SK-N-SH (cell line): Measurements from ENCODE around the gene PABPN1L. TPM values are rescaled to one million over a fixed set of nuclear protein-coding genes. Genes with fewer than 3 reads are reported as not detected.
A peak's percentile ranks its signal among the peaks of the same experiment; 100 is the strongest.

ENCODE experiments used
- CTCF ChIA-PET: fragments of 300-600, 350-600 bp; formaldehyde crosslinking; extraction: SDS; loops from one replicate; lab custom pipeline; 2021; lab: Yijun Ruan, JAX
- POLR2A ChIA-PET: fragments of 350-600 bp; sonication (Branson Sonifier 250); formaldehyde crosslinking; extraction: SDS; loops from one replicate; lab custom pipeline; 2020; ENCODE audit warnings: antibody characterized with exemption, inconsistent platforms; lab: Yijun Ruan, JAX
- DNase-seq: peaks from one replicate; pipeline ENCODE4 v3.0.0; 2012
- H2AFZ ChIP-seq: fragments of 200-600 bp; sonication (generic); 2 replicates; pipeline ENCODE4 v1.8.1; 2016; ENCODE audit warnings: antibody characterized with exemption, mild to moderate bottlenecking, low read depth
- H3F3A ChIP-seq: fragments of 200-600 bp; sonication (generic); replicated peaks from 2 replicates; pipeline ENCODE3; 2016; ENCODE audit warnings: antibody characterized with exemption, mild to moderate bottlenecking; ENCODE audit not compliant: insufficient read depth
- H3K27ac ChIP-seq, 2 experiments: fragments of 200-500 bp in 1 of 2; fragments of 200-600 bp in 1 of 2; sonication (Bioruptor generic) in 1 of 2; sonication (generic), shearing (Covaris generic) in 1 of 2; 2 replicates each; pipeline versions ENCODE4 v1.5.1 to v1.6.1; 2014 to 2016; ENCODE audit warnings: low read depth in 2 of 2, inconsistent platforms in 1 of 2, low read length in 1 of 2, mild to moderate bottlenecking in 1 of 2, mixed read lengths in 1 of 2
- H3K27me3 ChIP-seq: fragments of 200-600 bp; sonication (generic), shearing (Covaris generic); 2 replicates; pipeline ENCODE4 v1.6.1; 2016; ENCODE audit warnings: mixed run types; ENCODE audit not compliant: insufficient read depth
- H3K36me3 ChIP-seq, 2 experiments: fragments of 200-500 bp in 1 of 2; fragments of 200-600 bp in 1 of 2; sonication (Bioruptor generic) in 1 of 2; sonication (generic) in 1 of 2; replicated peaks in 1 of 2; 2 replicates each; pipeline versions ENCODE3 to v1.5.1; 2014 to 2016; ENCODE audit warnings: low read length in 1 of 2, mild to moderate bottlenecking in 1 of 2; ENCODE audit not compliant: insufficient read depth in 2 of 2, control insufficient read depth in 1 of 2
- H3K4me1 ChIP-seq, 2 experiments: fragments of 200-500 bp in 1 of 2; fragments of 200-600 bp in 1 of 2; sonication (Bioruptor generic) in 1 of 2; sonication (generic), shearing (Covaris generic) in 1 of 2; 2 replicates each; pipeline versions ENCODE4 v1.5.1 to v1.6.1; 2014 to 2016; ENCODE audit warnings: low read depth in 1 of 2, low read length in 1 of 2, mixed run types in 1 of 2; ENCODE audit not compliant: insufficient read depth in 2 of 2, control insufficient read depth in 1 of 2
- H3K4me2 ChIP-seq: fragments of 200-600 bp; sonication (generic), shearing (Covaris generic); 2 replicates; pipeline ENCODE4 v1.6.1; 2017; ENCODE audit warnings: mixed run types
- H3K4me3 ChIP-seq, 2 experiments: fragments of 200-500 bp in 1 of 2; fragments of 200-600 bp in 1 of 2; sonication (Bioruptor generic) in 1 of 2; sonication (generic), shearing (Covaris generic) in 1 of 2; 2 replicates each; pipeline versions ENCODE4 v1.5.1 to v1.8.1; 2014 to 2016; ENCODE audit warnings: low read depth in 2 of 2, inconsistent platforms in 1 of 2, low read length in 1 of 2, mild to moderate bottlenecking in 1 of 2, mixed read lengths in 1 of 2, moderate library complexity in 1 of 2
- H3K79me2 ChIP-seq: fragments of 200-600 bp; sonication (generic); 2 replicates; pipeline ENCODE4 v1.8.1; 2017; ENCODE audit warnings: mild to moderate bottlenecking; ENCODE audit not compliant: insufficient read depth
- H3K9ac ChIP-seq: fragments of 200-600 bp; sonication (generic); 2 replicates; pipeline ENCODE4 v1.6.1; 2017; ENCODE audit warnings: mixed run types
- H3K9me2 ChIP-seq: fragments of 200-600 bp; sonication (generic); 2 replicates; pipeline ENCODE4 v1.6.1; 2017; ENCODE audit warnings: mixed run types
- H3K9me3 ChIP-seq: fragments of 200-600 bp; sonication (generic); 2 replicates; pipeline ENCODE4 v1.6.1; 2017; ENCODE audit warnings: mixed run types, mild to moderate bottlenecking, moderate library complexity
- H4K20me1 ChIP-seq: fragments of 200-600 bp; sonication (generic); 2 replicates; pipeline ENCODE4 v1.6.1; 2017; ENCODE audit warnings: mild to moderate bottlenecking, mixed run types; ENCODE audit not compliant: insufficient read depth
- CHD2 ChIP-seq: fragments of 150-350 bp; IDR thresholded peaks from 2 replicates; pipeline ENCODE4 v1.6.1; 2018; ENCODE audit warnings: low read length; ENCODE audit not compliant: partially characterized antibody
- EZH2phosphoT487 ChIP-seq: fragments of 200-600 bp; sonication (generic); IDR thresholded peaks from 2 replicates; pipeline ENCODE4 v1.6.1; 2017; ENCODE audit warnings: low read depth, mixed run types, mild to moderate bottlenecking, antibody characterized with exemption, moderate library complexity, borderline replicate concordance
- FOSL2 ChIP-seq: IDR thresholded peaks from 2 replicates; pipeline ENCODE4 v1.4.0; 2012; ENCODE audit warnings: low read depth, mild to moderate bottlenecking, moderate library complexity, borderline replicate concordance
- GABPA ChIP-seq: IDR thresholded peaks from 2 replicates; pipeline ENCODE4 v1.4.0; 2012; ENCODE audit warnings: low read depth, mild to moderate bottlenecking
- GATA2 ChIP-seq: sonication (generic); formaldehyde crosslinking; IDR thresholded peaks from 2 replicates; pipeline ENCODE4 v1.5.0; 2020; ENCODE audit warnings: mild to moderate bottlenecking, missing genetic modification reagents
- JUND ChIP-seq: IDR thresholded peaks from 2 replicates; pipeline ENCODE4 v1.4.0; 2012
- MAX ChIP-seq: IDR thresholded peaks from 2 replicates; pipeline ENCODE4 v1.4.0; 2012; ENCODE audit warnings: low read depth
- MEF2A ChIP-seq: IDR thresholded peaks from 2 replicates; pipeline ENCODE4 v1.4.0; 2012; ENCODE audit warnings: low read depth, borderline replicate concordance
- MXI1 ChIP-seq: IDR thresholded peaks from 2 replicates; pipeline ENCODE4 v1.6.1; 2012; ENCODE audit warnings: mild to moderate bottlenecking, low read depth, low read length, improper control_type of control experiment
- NFIC ChIP-seq: IDR thresholded peaks from 2 replicates; pipeline ENCODE4 v1.4.0; 2012; ENCODE audit warnings: borderline replicate concordance
- NRF1 ChIP-seq: IDR thresholded peaks from 2 replicates; pipeline ENCODE4 v1.6.1; 2012; ENCODE audit warnings: low read depth, mild to moderate bottlenecking, low read length
- PBX3 ChIP-seq: IDR thresholded peaks from 2 replicates; pipeline ENCODE4; 2012
- POLR2AphosphoS5 ChIP-seq: IDR thresholded peaks from 2 replicates; pipeline ENCODE4 v1.6.1; 2012; ENCODE audit warnings: low read depth, low read length
- RCOR1 ChIP-seq: fragments of 150-350 bp; IDR thresholded peaks from 2 replicates; pipeline ENCODE4 v1.6.1; 2017; ENCODE audit warnings: antibody characterized with exemption, low read length
- SIN3A ChIP-seq: IDR thresholded peaks from 2 replicates; pipeline ENCODE4 v1.6.1; 2012; ENCODE audit warnings: low read depth, mild to moderate bottlenecking, low read length, moderate library complexity, borderline replicate concordance
- TAF1 ChIP-seq: IDR thresholded peaks from 2 replicates; pipeline ENCODE4 v1.6.1; 2012; ENCODE audit warnings: low read depth, mild to moderate bottlenecking, low read length, moderate library complexity, borderline replicate concordance
- TCF12 ChIP-seq: IDR thresholded peaks from 2 replicates; pipeline ENCODE4 v1.4.0; 2012
- USF1 ChIP-seq: IDR thresholded peaks from 2 replicates; pipeline ENCODE4 v1.4.0; 2012; ENCODE audit warnings: low read depth, borderline replicate concordance
- YY1 ChIP-seq: IDR thresholded peaks from 2 replicates; pipeline ENCODE4 v1.4.0; 2012; ENCODE audit warnings: low read depth, mild to moderate bottlenecking
- WGBS: methylation state at CpG from one replicate; pipeline ENCODE4 v1.1.6; 2017; ENCODE audit warnings: low lambda C conversion rate; 5-methylcytosine and 5-hydroxymethylcytosine counted together
- polyA plus RNA-seq, 3 experiments: library from polyadenylated mRNA; depleted of rRNA; stranded (reverse); fragments of >200 nt; gene quantifications; 2 replicates each; pipeline ENCODE4 v1.2.3, GENCODE V29; 2012

Gene PABPN1L
- polyA plus RNA-seq, 1 of the 3 experiments (the other 2 are of a cell fraction): not detected

GRCh38 chr16:88881675-88882357 is 15.4 kb upstream of the PABPN1L start:
- H3K4me2 ChIP-seq: peak overlapping the region; percentile 52; the same call in 1 of the 2 replicates
- no peaks in the 10 kb centered on the region for H3K9me3 ChIP-seq
- no peak overlapping the region for H3K4me3 ChIP-seq
- H3K27me3 ChIP-seq: peaks cover 60% of the 10 kb centered on the region
- H3K79me2 ChIP-seq: no peaks in the 10 kb centered on the region
- H3F3A ChIP-seq: no peaks in the 10 kb centered on the region
- H3K9ac ChIP-seq: no peak overlapping the region
- H2AFZ ChIP-seq: no peak overlapping the region
- no peaks in the 10 kb centered on the region for H3K9me2 ChIP-seq
- ChIA-PET CTCF (interaction anchor here (0.8 to 2.4 kb wide), 5 partner anchors 24 to 286 kb away, joined by 3 to 8 read pairs (median 5); no protein-coding TSS in a partner anchor), POLR2A (no interaction called here)
- no peak for DNase-seq
- WGBS: 38% methylated on average over 16 of the region's 27 CpGs
- no peaks in the 10 kb centered on the region; a peak in 1 of 4 replicates for H3K4me1 ChIP-seq
- 0 out of 2 replicates have a peak, but pooled peaks cover under 1% of the 10 kb centered on the region for H4K20me1 ChIP-seq
- TF ChIP-seq TCF12: no peak
- no peak for TF ChIP-seq USF1
- no peak for TF ChIP-seq CHD2
- no peak for TF ChIP-seq PBX3
- TF ChIP-seq GATA2 (CRISPR knock-in tag): no peak
- no peak for TF ChIP-seq SIN3A
- no peak for TF ChIP-seq TAF1
- TF ChIP-seq RCOR1: no peak
- TF ChIP-seq MAX: no peak
- TF ChIP-seq NFIC: no peak
- no peak for TF ChIP-seq FOSL2
- no peak for TF ChIP-seq POLR2AphosphoS5
- TF ChIP-seq GABPA: no peak
- no peaks in the 10 kb centered on the region for H3K36me3 ChIP-seq
- H3K27ac ChIP-seq: no peak overlapping the region

GRCh38 chr16:88881007-88881615 is 14.7 kb upstream of the PABPN1L start:
- POLR2A ChIA-PET: no interaction called here
- peaks cover 67% of the 10 kb centered on the region for H3K27me3 ChIP-seq

More at GRCh38 chr16:88881007-88881615, 14.7 kb upstream of the PABPN1L start:
- Histone ChIP-seq H2AFZ (no peak overlapping the region), H3K4me1 (peaks cover 0 to 3% of the 10 kb centered on the region in 2 experiments; a peak in 1 of 4 replicates), H4K20me1 (0 out of 2 replicates have a peak, but pooled peaks cover 3% of the 10 kb centered on the region), H3K4me3 (0 out of 4 replicates have a peak overlapping the region, but pooled peaks of 1 of the 2 experiments have one; percentile 26), H3K4me2 (peak overlapping the region; percentile 52; the same call in 1 of the 2 replicates), H3F3A (no peaks in the 10 kb centered on the region), H3K9ac (no peak overlapping the region)
- whole genome bisulfite sequencing: 28% methylated on average over 5 of the region's 46 CpGs
- CTCF ChIA-PET: interaction anchor here (0.7 to 2.4 kb wide), 7 partner anchors 9 to 145 kb away, joined by 3 to 8 read pairs (median 5); no protein-coding TSS in a partner anchor
- no peak for TF ChIP-seq NRF1
- TF ChIP-seq GATA2 (CRISPR knock-in tag): no peak
- TF ChIP-seq JUND: no peak
- no peak for TF ChIP-seq POLR2AphosphoS5
- no peak for TF ChIP-seq FOSL2
- TF ChIP-seq EZH2phosphoT487: no peak
- TF ChIP-seq YY1: no peak
- no peak for TF ChIP-seq MXI1
- TF ChIP-seq MEF2A: no peak
- TF ChIP-seq, all 33 proteins: peak for 0
- H3K9me2 ChIP-seq: no peaks in the 10 kb centered on the region
- no peaks in the 10 kb centered on the region for H3K79me2 ChIP-seq
- no peak overlapping the region for H3K27ac ChIP-seq
- no peaks in the 10 kb centered on the region for H3K36me3 ChIP-seq
- DNase-seq: no peak
- H3K9me3 ChIP-seq: no peaks in the 10 kb centered on the region
